Measurements from ENCODE around the gene MAGEB4.

DNA sequence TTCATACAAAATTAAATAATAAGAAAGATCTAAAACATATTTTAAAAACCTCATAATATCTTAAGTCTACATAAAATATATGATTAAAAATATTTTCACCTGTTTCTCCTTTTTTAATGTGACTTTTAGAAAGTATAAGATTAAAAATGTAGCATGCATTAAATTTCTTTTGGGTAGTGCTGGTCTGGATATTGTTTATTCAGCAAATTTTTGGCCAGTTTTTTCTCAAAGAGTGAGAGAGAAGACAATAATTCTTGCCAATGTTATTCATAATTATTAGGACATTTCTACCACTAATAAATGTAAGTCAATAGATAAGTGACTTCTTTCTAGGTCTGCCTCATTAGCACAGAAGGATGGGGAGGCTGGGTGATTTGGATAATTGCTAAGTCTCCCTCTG is 19.2 kb downstream of the MAGEB4 start:
- TF ChIP-seq CTCF (IDR thresholded peaks at IDR 0.05) = no peak
- TF ChIP-seq POLR2A (IDR thresholded peaks at IDR 0.05) = no peak

Data from lower leg skin (tissue), 3 donors.